Measurements from ENCODE around the gene CHST14.
A peak's percentile ranks its signal among the peaks of the same experiment; 100 is the strongest.

CHST14 gene

DNA sequence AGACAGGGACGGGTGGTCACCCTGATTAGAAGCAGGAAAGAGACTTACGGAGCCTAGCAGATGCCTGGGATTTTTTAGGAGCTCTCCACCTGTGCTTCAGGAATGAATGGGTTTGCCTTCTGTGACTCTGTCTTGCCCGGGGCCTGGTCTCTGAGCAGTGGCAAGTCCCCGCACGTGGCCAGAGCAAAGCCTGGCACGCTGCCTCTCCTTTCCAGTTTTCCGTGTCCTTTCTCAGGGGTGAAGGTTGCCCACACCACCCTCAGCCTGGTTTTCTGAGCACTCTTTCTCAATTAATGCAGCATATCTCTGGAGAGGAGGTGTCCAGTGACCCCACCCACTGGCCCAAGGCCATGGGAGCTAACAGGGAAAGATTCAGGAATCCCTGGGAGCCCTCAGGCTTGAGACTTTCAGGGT, 14.5 kb upstream of the CHST14 start:
- no peaks in the 10 kb centered on the region for H3K9me3 ChIP-seq (replicated peaks in 1 of 11)
- peaks cover 94 to 100% (median 100%) of the 10 kb centered on the region in 11 experiments for H4K20me1 ChIP-seq
- H3K27me3 ChIP-seq = no peaks in the 10 kb centered on the region
- no peak overlapping the region for H3K4me3 ChIP-seq
- H3K27ac ChIP-seq = peak overlapping the region in 5 of 11 experiments; percentile 4 to 48 (median 36); a peak in 5 of 22 replicates
- H3K36me3 ChIP-seq = peaks cover 31 to 39% (median 35%) of the 10 kb centered on the region in 11 experiments
- no peak for TF ChIP-seq Cebpa-rat (IDR thresholded peaks at IDR 0.05)
- peak overlapping the region in 3 of 11 experiments; percentile 27 to 71 (median 49); a peak in 5 of 22 replicates for H3K9ac ChIP-seq
- peaks cover 61 to 71% (median 65%) of the 10 kb centered on the region in 10 experiments for H3K4me1 ChIP-seq
- peak overlapping the region; percentile 9 to 97 (median 87); a peak in 16 of 22 replicates for H3K4me2 ChIP-seq

GRCh38 chr15:40456738-40457137, 14.0 kb upstream of the CHST14 start:
- H4K20me1 ChIP-seq = peaks cover 92 to 100% (median 100%) of the 10 kb centered on the region in 11 experiments
- H3K27me3 ChIP-seq = no peaks in the 10 kb centered on the region
- peaks cover 35 to 43% (median 39%) of the 10 kb centered on the region in 11 experiments for H3K36me3 ChIP-seq
- no peaks in the 10 kb centered on the region for H3K9me3 ChIP-seq (replicated peaks in 1 of 11)
- peak overlapping the region in 10 of 11 experiments; percentile 5 to 97 (median 84); a peak in 14 of 22 replicates for H3K4me2 ChIP-seq
- peak overlapping the region in 5 of 11 experiments; percentile 4 to 48 (median 36); a peak in 5 of 22 replicates for H3K27ac ChIP-seq
- no peak overlapping the region for H3K4me3 ChIP-seq
- H3K9ac ChIP-seq = peak overlapping the region in 3 of 11 experiments; percentile 27 to 71 (median 49); a peak in 4 of 22 replicates
- no peak for TF ChIP-seq Cebpa-rat (IDR thresholded peaks at IDR 0.05)
- peaks cover 57 to 66% (median 61%) of the 10 kb centered on the region in 10 experiments for H3K4me1 ChIP-seq

GRCh38 chr15:40458495-40459371, 12.1 kb upstream of the CHST14 start:
- no peaks in the 10 kb centered on the region for H3K27me3 ChIP-seq
- H3K9me3 ChIP-seq (replicated peaks in 1 of 11) = no peaks in the 10 kb centered on the region
- no peak overlapping the region for H3K4me2 ChIP-seq
- no peak for TF ChIP-seq Cebpa-rat (IDR thresholded peaks at IDR 0.05)
- H3K36me3 ChIP-seq = peaks cover 55 to 63% (median 59%) of the 10 kb centered on the region in 11 experiments
- peaks cover 80 to 100% (median 98%) of the 10 kb centered on the region in 11 experiments for H4K20me1 ChIP-seq
- H3K4me3 ChIP-seq = no peak overlapping the region
- H3K9ac ChIP-seq = no peak overlapping the region
- H3K4me1 ChIP-seq = peaks cover 37 to 46% (median 41%) of the 10 kb centered on the region in 10 experiments
- H3K27ac ChIP-seq = no peak overlapping the region

GRCh38 chr15:40459391-40460015, 11.3 kb upstream of the CHST14 start:
- no peak overlapping the region for H3K27ac ChIP-seq
- TF ChIP-seq Cebpa-rat (IDR thresholded peaks at IDR 0.05) = no peak
- H3K36me3 ChIP-seq = peaks cover 63 to 71% (median 67%) of the 10 kb centered on the region in 11 experiments
- H3K9me3 ChIP-seq (replicated peaks in 1 of 11) = no peaks in the 10 kb centered on the region
- no peak overlapping the region for H3K4me3 ChIP-seq
- no peak overlapping the region for H3K9ac ChIP-seq
- no peaks in the 10 kb centered on the region for H3K27me3 ChIP-seq
- H4K20me1 ChIP-seq = peaks cover 76 to 100% (median 98%) of the 10 kb centered on the region in 11 experiments
- no peak overlapping the region for H3K4me2 ChIP-seq
- peaks cover 29 to 39% (median 33%) of the 10 kb centered on the region in 10 experiments for H3K4me1 ChIP-seq

DNA sequence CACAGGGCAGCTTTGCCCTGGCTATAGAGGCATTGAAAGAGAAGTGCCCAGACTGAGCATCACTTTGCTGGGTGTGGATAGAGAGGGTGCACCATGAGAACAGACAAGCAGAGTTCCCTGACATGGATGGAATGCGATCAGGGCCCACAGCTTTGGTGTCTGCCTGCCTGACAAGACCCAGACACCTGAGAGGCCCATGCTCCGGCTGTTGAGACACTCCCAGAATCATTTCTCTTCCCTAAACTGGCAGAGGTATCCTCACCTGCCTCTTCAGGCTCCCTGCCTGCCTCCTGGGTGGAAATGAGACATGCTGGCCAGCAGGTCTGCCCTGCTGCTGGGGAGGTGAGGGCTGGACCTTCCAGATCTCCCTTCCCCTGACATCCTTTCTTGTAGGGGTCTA, 10.4 kb upstream of the CHST14 start:
- Histone ChIP-seq H3K4me1 (peaks cover 20 to 32% (median 26%) of the 10 kb centered on the region in 10 experiments), H4K20me1 (peaks cover 73 to 100% (median 96%) of the 10 kb centered on the region in 11 experiments), H3K27ac (no peak overlapping the region; a peak in 1 of 22 replicates), H3K36me3 (peaks cover 72 to 80% (median 76%) of the 10 kb centered on the region in 11 experiments), H3K27me3 (no peaks in the 10 kb centered on the region), H3K4me2 (no peak overlapping the region), H3K9me3 (replicated peaks in 1 of 11) (no peaks in the 10 kb centered on the region), H3K9ac (peak overlapping the region in 1 of 11 experiments; percentile 15; a peak in 2 of 22 replicates), H3K4me3 (no peak overlapping the region)
- no peak for TF ChIP-seq Cebpa-rat (IDR thresholded peaks at IDR 0.05)

DNA sequence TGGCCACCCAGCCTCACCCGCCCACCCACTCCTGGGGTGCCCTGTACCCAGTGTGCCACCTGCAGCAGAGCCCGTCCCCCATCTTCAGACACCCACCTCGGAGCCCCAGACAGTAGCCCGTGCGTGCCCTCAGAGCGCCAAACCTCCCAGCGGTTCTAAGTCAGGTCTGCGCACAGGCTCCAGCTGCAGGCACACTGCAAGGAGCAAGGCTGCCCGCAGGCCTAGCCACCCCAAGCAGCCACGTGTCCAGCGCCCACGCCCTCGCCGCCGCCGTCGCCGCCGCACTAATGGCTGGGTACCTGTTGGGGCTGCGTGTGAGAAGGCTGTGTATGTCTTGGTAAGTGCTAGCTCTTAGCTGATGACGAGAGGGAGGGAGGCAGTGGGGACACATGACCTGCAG, 8.8 kb upstream of the CHST14 start:
- Histone ChIP-seq H3K4me3 (no peak overlapping the region), H3K27me3 (no peaks in the 10 kb centered on the region), H3K27ac (no peak overlapping the region), H3K9me3 (replicated peaks in 1 of 11) (no peaks in the 10 kb centered on the region), H4K20me1 (peaks cover 57 to 98% (median 80%) of the 10 kb centered on the region in 11 experiments; a peak in 21 of 22 replicates), H3K4me2 (no peak overlapping the region), H3K36me3 (peaks cover 83 to 95% (median 90%) of the 10 kb centered on the region in 11 experiments), H3K9ac (no peak overlapping the region), H3K4me1 (peaks cover 6 to 29% (median 13%) of the 10 kb centered on the region in 10 experiments)
- TF ChIP-seq Cebpa-rat (IDR thresholded peaks at IDR 0.05) = no peak

- H3K36me3 ChIP-seq = peaks cover 78 to 100% (median 96%) of the 10 kb centered on the region in 11 experiments
- peaks cover 0 to 26% (median 1%) of the 10 kb centered on the region in 10 experiments; a peak in 9 of 20 replicates for H3K4me1 ChIP-seq
- no peak overlapping the region for H3K4me3 ChIP-seq
- H4K20me1 ChIP-seq = peaks cover 44 to 94% (median 68%) of the 10 kb centered on the region in 11 experiments; a peak in 21 of 22 replicates
- H3K9ac ChIP-seq = no peak overlapping the region
- no peak for TF ChIP-seq Cebpa-rat (IDR thresholded peaks at IDR 0.05)
- H3K27me3 ChIP-seq = no peaks in the 10 kb centered on the region
- H3K9me3 ChIP-seq (replicated peaks in 1 of 11) = no peaks in the 10 kb centered on the region
- H3K4me2 ChIP-seq = no peak overlapping the region
- H3K27ac ChIP-seq = no peak overlapping the region
These were observed 7.5 kb upstream of the CHST14 start for GRCh38 chr15:40463279-40463678.

GRCh38 chr15:40463886-40464545, 6.8 kb upstream of the CHST14 start:
- H3K9ac ChIP-seq = no peak overlapping the region
- no peak for TF ChIP-seq Cebpa-rat (IDR thresholded peaks at IDR 0.05)
- H3K4me3 ChIP-seq = no peak overlapping the region
- no peak overlapping the region for H3K4me2 ChIP-seq
- no peak overlapping the region for H3K27ac ChIP-seq
- no peaks in the 10 kb centered on the region for H3K27me3 ChIP-seq
- no peaks in the 10 kb centered on the region for H3K9me3 ChIP-seq (replicated peaks in 1 of 11)
- H3K36me3 ChIP-seq = peaks cover 71 to 99% (median 95%) of the 10 kb centered on the region in 11 experiments
- peaks cover 0 to 33% (median 8%) of the 10 kb centered on the region in 10 experiments; a peak in 12 of 20 replicates for H3K4me1 ChIP-seq
- H4K20me1 ChIP-seq = peaks cover 36 to 87% (median 61%) of the 10 kb centered on the region in 11 experiments; a peak in 21 of 22 replicates

All from BLaER1 treated with 17β-estradiol and CSF1 and Interleukin-3, amounts not matched to agents 10 nM and 100 nM (cell line).